Vagina (tissue), 2 donors: ENCODE data around the gene TRIM44.

Source experiments
- POLR2A ChIP-seq, 2 donors: fragments of 450-650 bp; IDR thresholded peaks; one replicate each; pipeline ENCODE4 v1.6.1; 2017; ENCODE audit warnings: antibody characterized with exemption in 2 of 2, mild to moderate bottlenecking in 2 of 2, moderate library complexity in 2 of 2
- POLR2AphosphoS5 ChIP-seq, 2 donors: sonication (generic); formaldehyde crosslinking; IDR thresholded peaks; one replicate each; pipeline ENCODE4 v1.9.0; 2017; ENCODE audit warnings: antibody characterized with exemption in 2 of 2, mild to moderate bottlenecking in 2 of 2, low read depth in 1 of 2; ENCODE audit not compliant: insufficient read depth in 1 of 2
- TF ChIP-seq, protein P1 (sequence below), 3 experiments: fragments of 450-650 bp in 2 of 3; fragments of 200-600 bp in 1 of 3; sonication (generic) in 1 of 3; IDR thresholded peaks; one replicate each; pipeline ENCODE4 v1.5.1; 2017 to 2019; ENCODE audit warnings: antibody characterized with exemption in 3 of 3, mild to moderate bottlenecking in 2 of 3, moderate library complexity in 2 of 3

DNA sequence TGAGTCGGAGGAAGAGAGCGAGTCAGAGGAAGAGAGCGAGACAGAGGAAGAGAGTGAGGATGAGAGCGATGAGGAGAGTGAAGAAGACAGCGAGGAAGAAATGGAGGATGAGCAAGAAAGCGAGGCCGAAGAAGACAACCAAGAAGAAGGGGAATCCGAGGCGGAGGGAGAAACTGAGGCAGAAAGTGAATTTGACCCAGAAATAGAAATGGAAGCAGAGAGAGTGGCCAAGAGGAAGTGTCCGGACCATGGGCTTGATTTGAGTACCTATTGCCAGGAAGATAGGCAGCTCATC lies 780 bp downstream of the TRIM44 start:
- TF ChIP-seq POLR2A (IDR thresholded peaks at IDR 0.05) (no peak), POLR2AphosphoS5 (IDR thresholded peaks at IDR 0.05; ENCODE audit: insufficient read depth in 1 of 2, low read depth in 1 of 2) (no peak)
- TF ChIP-seq, protein P1, sequence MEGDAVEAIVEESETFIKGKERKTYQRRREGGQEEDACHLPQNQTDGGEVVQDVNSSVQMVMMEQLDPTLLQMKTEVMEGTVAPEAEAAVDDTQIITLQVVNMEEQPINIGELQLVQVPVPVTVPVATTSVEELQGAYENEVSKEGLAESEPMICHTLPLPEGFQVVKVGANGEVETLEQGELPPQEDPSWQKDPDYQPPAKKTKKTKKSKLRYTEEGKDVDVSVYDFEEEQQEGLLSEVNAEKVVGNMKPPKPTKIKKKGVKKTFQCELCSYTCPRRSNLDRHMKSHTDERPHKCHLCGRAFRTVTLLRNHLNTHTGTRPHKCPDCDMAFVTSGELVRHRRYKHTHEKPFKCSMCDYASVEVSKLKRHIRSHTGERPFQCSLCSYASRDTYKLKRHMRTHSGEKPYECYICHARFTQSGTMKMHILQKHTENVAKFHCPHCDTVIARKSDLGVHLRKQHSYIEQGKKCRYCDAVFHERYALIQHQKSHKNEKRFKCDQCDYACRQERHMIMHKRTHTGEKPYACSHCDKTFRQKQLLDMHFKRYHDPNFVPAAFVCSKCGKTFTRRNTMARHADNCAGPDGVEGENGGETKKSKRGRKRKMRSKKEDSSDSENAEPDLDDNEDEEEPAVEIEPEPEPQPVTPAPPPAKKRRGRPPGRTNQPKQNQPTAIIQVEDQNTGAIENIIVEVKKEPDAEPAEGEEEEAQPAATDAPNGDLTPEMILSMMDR (IDR thresholded peaks at IDR 0.05): no peak
